HepG2 (cell line): ENCODE data around the gene HMCN2. TPM values are rescaled to one million over a fixed set of nuclear protein-coding genes. Genes with fewer than 3 reads are reported as not detected.

Experiments used
- ATAC-seq: fragments of 200-7000 bp; cut with Tn5 transposase; 3 replicates; pipeline ENCODE4 v1.9.1; 2020; ENCODE audit warnings: mild to moderate bottlenecking, moderate library complexity
- BruUV-seq: library from RNA; stranded (reverse); fragments of 400-500 nt; replicated peaks from 2 replicates; lab custom pipeline; 2021; lab: Mats Ljungman, UMichigan
- CTCF ChIA-PET: fragments of 300-600 bp; formaldehyde crosslinking; extraction: SDS; loops from one replicate; lab custom pipeline; 2021; ENCODE audit warnings: low total read pairs, inconsistent platforms, low intra/inter-chr PET ratio; lab: Yijun Ruan, JAX
- POLR2A ChIA-PET: fragments of 350-600 bp; sonication (Branson Sonifier 250); formaldehyde crosslinking; loops from one replicate; lab custom pipeline; 2020; ENCODE audit warnings: antibody characterized with exemption, inconsistent platforms; lab: Yijun Ruan, JAX
- DNase-seq: peaks from one replicate; pipeline ENCODE4 v3.0.0-alpha.2; 2015; ENCODE audit warnings: low spot score
- FAIRE-seq: peaks from 3 replicates; lab custom pipeline; 2011; peaks lifted over from hg19 to GRCh38; lab: Jason Lieb, UNC
- H2AFZ ChIP-seq: one replicate; pipeline ENCODE4 v1.6.1; 2011; ENCODE audit warnings: low read length, inconsistent platforms
- H3K27ac ChIP-seq: fragments of 300-600 bp; 3 replicates; pipeline ENCODE4 v1.8.0; 2011; ENCODE audit warnings: mixed run types, mild to moderate bottlenecking, mixed read lengths, low read length, inconsistent platforms; ENCODE audit not compliant: insufficient read depth; ENCODE audit errors: extremely low read length
- H3K27me3 ChIP-seq, 2 experiments: fragments of 200-600 bp in 1 of 2; 2 replicates in 1 of 2; 3 replicates in 1 of 2; pipeline versions ENCODE4 v1.6.0 to v1.8.0; 2011; ENCODE audit warnings: low read length in 2 of 2, mild to moderate bottlenecking in 2 of 2, moderate library complexity in 2 of 2, inconsistent platforms in 1 of 2; ENCODE audit not compliant: insufficient read depth in 2 of 2, control insufficient read depth in 1 of 2
- H3K36me3 ChIP-seq, 2 experiments: fragments of 200-600 bp in 1 of 2; replicated peaks in 1 of 2; 2 replicates in 1 of 2; 3 replicates in 1 of 2; pipeline versions ENCODE4 v1.5.1 to v1.8.0; 2011; ENCODE audit warnings: low read length in 2 of 2, inconsistent platforms in 1 of 2; ENCODE audit not compliant: insufficient read depth in 2 of 2, control insufficient read depth in 1 of 2
- H3K4me1 ChIP-seq: 2 replicates; pipeline ENCODE4 v1.5.1; 2012; ENCODE audit warnings: low read length, inconsistent platforms; ENCODE audit not compliant: insufficient read depth
- H3K4me2 ChIP-seq: 2 replicates; pipeline ENCODE4 v1.6.0; 2011; ENCODE audit warnings: low read depth, low read length, inconsistent platforms
- H3K4me3 ChIP-seq, 3 experiments: fragments of 200-600 bp in 1 of 3; sonication (generic), shearing (Covaris generic) in 1 of 3; replicated peaks in 1 of 3; 2 replicates each; pipeline ENCODE4 v1.5.1; 2011 to 2016; ENCODE audit warnings: low read length in 3 of 3, inconsistent platforms in 2 of 3, low read depth in 2 of 3, mild to moderate bottlenecking in 2 of 3, control low read depth in 1 of 3, mixed read lengths in 1 of 3; ENCODE audit not compliant: insufficient read depth in 1 of 3
- H3K79me2 ChIP-seq: one replicate; pipeline ENCODE4 v1.6.1; 2011; ENCODE audit warnings: low read length, inconsistent platforms; ENCODE audit not compliant: insufficient read depth
- H3K9ac ChIP-seq: 2 replicates; pipeline ENCODE4 v1.6.0; 2011; ENCODE audit warnings: mild to moderate bottlenecking, low read depth, low read length, inconsistent platforms; ENCODE audit not compliant: insufficient read depth
- H3K9me3 ChIP-seq: 2 replicates; pipeline ENCODE4 v1.5.1; 2012; ENCODE audit warnings: mild to moderate bottlenecking, low read length
- H4K20me1 ChIP-seq: 2 replicates; pipeline ENCODE4 v1.6.0; 2011; ENCODE audit warnings: inconsistent platforms, mild to moderate bottlenecking, low read length, moderate library complexity; ENCODE audit not compliant: insufficient read depth
- CBX1 ChIP-seq: IDR thresholded peaks from one replicate; pipeline ENCODE4 v1.6.1; 2016; ENCODE audit warnings: antibody characterized with exemption, low read depth
- DNMT1 ChIP-seq: sonication (generic); formaldehyde crosslinking; IDR thresholded peaks from 2 replicates; pipeline ENCODE4 v1.5.1; 2020; ENCODE audit warnings: mild to moderate bottlenecking, missing genetic modification reagents
- E2F2 ChIP-seq: sonication (generic); formaldehyde crosslinking; IDR thresholded peaks from 2 replicates; pipeline ENCODE4 v1.4.0; 2020; ENCODE audit warnings: missing genetic modification reagents, borderline replicate concordance
- KAT2B ChIP-seq: fragments of 150-350 bp; IDR thresholded peaks from 2 replicates; pipeline ENCODE4 v1.6.1; 2014; ENCODE audit warnings: low read depth, low read length, borderline replicate concordance
- KDM3A ChIP-seq: IDR thresholded peaks from 2 replicates; pipeline ENCODE4 v1.6.1; 2018; ENCODE audit warnings: low read depth, missing compliant biosample characterization
- MLX ChIP-seq: IDR thresholded peaks from 2 replicates; pipeline ENCODE4 v1.6.1; 2016
- NFIB ChIP-seq: sonication (generic); formaldehyde crosslinking; IDR thresholded peaks from 2 replicates; pipeline ENCODE4 v1.9.0; 2021; ENCODE audit warnings: missing genetic modification reagents, mild to moderate bottlenecking, borderline replicate concordance
- RARA ChIP-seq: IDR thresholded peaks from 2 replicates; pipeline ENCODE4 v1.6.1; 2016; ENCODE audit warnings: missing genetic modification reagents, missing compliant biosample characterization
- ZBTB2 ChIP-seq: sonication (generic); formaldehyde crosslinking; IDR thresholded peaks from 2 replicates; pipeline ENCODE4 v1.8.0; 2022; ENCODE audit warnings: low read depth, missing genetic modification reagents
- ZBTB21 ChIP-seq: sonication (generic); formaldehyde crosslinking; IDR thresholded peaks from 2 replicates; pipeline ENCODE4 v1.4.0; 2020; ENCODE audit warnings: missing genetic modification reagents
- ZFP36L2 ChIP-seq: sonication (generic); formaldehyde crosslinking; IDR thresholded peaks from 2 replicates; pipeline ENCODE4 v1.4.0; 2020; ENCODE audit warnings: missing genetic modification reagents
- ZNF263 ChIP-seq: sonication (generic); formaldehyde crosslinking; IDR thresholded peaks from 2 replicates; pipeline ENCODE4 v1.4.0; 2020; ENCODE audit warnings: missing genetic modification reagents
- ZNF275 ChIP-seq: sonication (generic); formaldehyde crosslinking; IDR thresholded peaks from 2 replicates; pipeline ENCODE4 v1.8.0; 2022; ENCODE audit warnings: missing genetic modification reagents, mild to moderate bottlenecking, inconsistent platforms, borderline replicate concordance
- ZNF33A ChIP-seq: sonication (generic); formaldehyde crosslinking; IDR thresholded peaks from 2 replicates; pipeline ENCODE4 v1.5.1; 2020; ENCODE audit warnings: missing genetic modification reagents, mild to moderate bottlenecking, moderate library complexity, borderline replicate concordance
- ZNF513 ChIP-seq: sonication (generic); formaldehyde crosslinking; conservative IDR thresholded peaks from 2 replicates; pipeline ENCODE4 v1.5.0; 2020; ENCODE audit warnings: missing genetic modification reagents
- ZNF737 ChIP-seq: sonication (generic); formaldehyde crosslinking; IDR thresholded peaks from 2 replicates; pipeline ENCODE4 v1.5.0; 2020; ENCODE audit warnings: missing genetic modification reagents, mild to moderate bottlenecking, borderline replicate concordance
- WGBS: methylation state at CpG from one replicate; pipeline ENCODE4 v1.1.6; 2017; ENCODE audit warnings: low lambda C conversion rate; 5-methylcytosine and 5-hydroxymethylcytosine counted together
- in situ Hi-C: cut with HindIII; loops from 2 replicates; pipeline ENCODE4 v1.10.0; 2017; ENCODE audit warnings: low pct_unique_long_range_greater_than_20kb; ENCODE audit not compliant: extremely low pct_ligation_motif_present
- intact Hi-C: fragments of 100-400 bp; cut with micrococcal nuclease; formaldehyde crosslinking; loops from one replicate; pipeline ENCODE4 v1.10.0; 2022; ENCODE audit not compliant: unreplicated experiment
- polyA plus RNA-seq, 8 experiments: library from polyadenylated mRNA; depleted of rRNA in 3 of 8; stranded (reverse) in 7 of 8; unstranded in 1 of 8; fragments of >200 nt; fragmentation: Illumina TruSeq in 4 of 8; extraction: Trizol in 4 of 8; gene quantifications; 2 replicates each; pipeline versions ENCODE4 v1.2.1 to v1.2.3, GENCODE V29; 2011 to 2016; ENCODE audit warnings: low read depth in 4 of 8, missing spikeins in 1 of 8, mixed read lengths in 1 of 8; ENCODE audit not compliant: insufficient read depth in 1 of 8
- total RNA-seq, 5 experiments: library from RNA; depleted of rRNA; stranded (reverse); fragments of >200 nt; fragmentation: Illumina TruSeq; extraction: Trizol; gene quantifications; 2 replicates each; pipeline ENCODE4 v1.2.3, GENCODE V29; 2016; ENCODE audit warnings: low read depth in 1 of 5

The HMCN2 gene
- total and polyA plus RNA-seq, 2 of the 13 experiments (the other 11 are each of a cell fraction or from before 2014, with no cell fraction given): 0.09 TPM; not detected in 1

GRCh38 chr9:130302785-130303612 is 37.4 kb downstream of the HMCN2 start:
- FAIRE-seq: no peak
- Histone ChIP-seq H3K4me2 (no peak overlapping the region), H3K4me1 (no peaks in the 10 kb centered on the region), H3K9me3 (no peaks in the 10 kb centered on the region), H3K27me3 (peaks cover 6 to 33% of the 10 kb centered on the region in 2 experiments; a peak in 3 of 5 replicates), H4K20me1 (0 out of 2 replicates have a peak, but pooled peaks cover 4% of the 10 kb centered on the region)
- POLR2A ChIA-PET: no interaction called here
- in situ Hi-C loops (no loop called here), intact Hi-C loops (no loop called here)
- CTCF ChIA-PET: no interaction called here
- TF ChIP-seq CBX1 (no peak), ZNF737 (CRISPR knock-in tag) (no peak), DNMT1 (CRISPR knock-in tag) (no peak), ZBTB21 (CRISPR knock-in tag) (no peak), KAT2B (no peak), ZBTB2 (CRISPR knock-in tag) (no peak), KDM3A (CRISPR knock-in tag) (no peak), MLX (no peak), ZNF263 (CRISPR knock-in tag) (no peak), ZFP36L2 (no peak), ZNF33A (CRISPR knock-in tag) (no peak), ZNF513 (CRISPR knock-in tag) (no peak), NFIB (CRISPR knock-in tag) (no peak), RARA (CRISPR knock-in tag) (no peak), E2F2 (CRISPR knock-in tag) (no peak), ZNF275 (CRISPR knock-in tag) (no peak)
- TF ChIP-seq, all 625 proteins: peak for 0
- Histone ChIP-seq H3K79me2 (no peaks in the 10 kb centered on the region), H3K9ac (no peak overlapping the region), H3K27ac (no peak overlapping the region), H3K36me3 (no peaks in the 10 kb centered on the region), H2AFZ (no peak overlapping the region), H3K4me3 (no peak overlapping the region)
- DNase-seq (no peak), ATAC-seq (no peak)
- 0% methylated on average over 6 of the region's 23 CpGs for WGBS
- no TSS peak for BruUV-seq
